ENCODE results near the gene ZAR1. TPM values are rescaled to one million over a fixed set of nuclear protein-coding genes. Genes with fewer than 3 reads are reported as not detected.

The ZAR1 gene
- total and polyA plus RNA-seq, 4 donors: 0.22 TPM; not detected in 3

- no peaks in the 10 kb centered on the region for H3K9me3 ChIP-seq (ENCODE audit: control insufficient read depth in 4 of 4, insufficient read depth in 3 of 4, low read length in 3 of 4)
- WGBS, 2 donors: 86 to 90% methylated on average over 3 of the region's 3 CpGs
- peaks cover 0 to 8% (median 2%) of the 10 kb centered on the region in 5 donors for H3K4me1 ChIP-seq (ENCODE audit: control insufficient read depth in 5 of 5, insufficient read depth in 5 of 5, low read length in 5 of 5)
- TF ChIP-seq CTCF (IDR thresholded peaks at IDR 0.05; ENCODE audit: control extremely low read depth, extremely low read depth): no peak
- no peaks in the 10 kb centered on the region for H3K27me3 ChIP-seq (ENCODE audit: control insufficient read depth in 3 of 3, insufficient read depth in 3 of 3, low read length in 2 of 3)
- H3K9ac ChIP-seq (ENCODE audit: insufficient read depth in 1 of 2, low read length in 2 of 2): peak overlapping the region in 1 of 2 donors; percentile 20
- no peak for DNase-seq
- peaks cover 9 to 42% (median 28%) of the 10 kb centered on the region in 4 donors for H3K36me3 ChIP-seq (ENCODE audit: control insufficient read depth in 4 of 4, insufficient read depth in 4 of 4, low read length in 4 of 4)
- no peak overlapping the region for H3K4me3 ChIP-seq
- ATAC-seq (ENCODE audit: insufficient read depth, low FRiP score): no peak
- H3K27ac ChIP-seq (ENCODE audit: low read depth in 1 of 2, low read length in 1 of 2): no peak overlapping the region
Observed at GRCh38 chr4:48539597-48539996, 49.5 kb downstream of the ZAR1 start.

- 98 to 99% methylated on average over 2 of the region's 2 CpGs for WGBS, 2 donors
- peaks cover 16 to 44% (median 28%) of the 10 kb centered on the region in 4 donors for H3K36me3 ChIP-seq (ENCODE audit: control insufficient read depth in 4 of 4, insufficient read depth in 4 of 4, low read length in 4 of 4)
Observed at GRCh38 chr4:48542888-48543287, 52.8 kb downstream of the ZAR1 start.

GRCh38 chr4:48543796-48544195, 53.7 kb downstream of the ZAR1 start:
- no peak overlapping the region for H3K27ac ChIP-seq (ENCODE audit: low read depth in 1 of 2, low read length in 1 of 2)
- no peaks in the 10 kb centered on the region for H3K9me3 ChIP-seq (ENCODE audit: control insufficient read depth in 4 of 4, insufficient read depth in 3 of 4, low read length in 3 of 4)
- DNase-seq (no peak), ATAC-seq (ENCODE audit: insufficient read depth, low FRiP score) (no peak)
- WGBS, 2 donors: 82 to 90% methylated on average over 3 of the region's 3 CpGs
- H3K27me3 ChIP-seq (ENCODE audit: control insufficient read depth in 3 of 3, insufficient read depth in 3 of 3, low read length in 2 of 3): no peaks in the 10 kb centered on the region
- no peak for TF ChIP-seq CTCF (IDR thresholded peaks at IDR 0.05; ENCODE audit: control extremely low read depth, extremely low read depth)
- peaks cover 0 to 5% (median 0%) of the 10 kb centered on the region in 5 donors for H3K4me1 ChIP-seq (ENCODE audit: control insufficient read depth in 5 of 5, insufficient read depth in 5 of 5, low read length in 5 of 5)
- H3K4me3 ChIP-seq: no peak overlapping the region
- H3K36me3 ChIP-seq (ENCODE audit: control insufficient read depth in 4 of 4, insufficient read depth in 4 of 4, low read length in 4 of 4): peaks cover 16 to 50% (median 31%) of the 10 kb centered on the region in 4 donors
- H3K9ac ChIP-seq (ENCODE audit: insufficient read depth in 1 of 2, low read length in 2 of 2): no peak overlapping the region

More at GRCh38 chr4:48542888-48543287, 52.8 kb downstream of the ZAR1 start:
- Histone ChIP-seq H3K9ac (ENCODE audit: insufficient read depth in 1 of 2, low read length in 2 of 2) (no peak overlapping the region), H3K9me3 (ENCODE audit: control insufficient read depth in 4 of 4, insufficient read depth in 3 of 4, low read length in 3 of 4) (no peaks in the 10 kb centered on the region), H3K27ac (ENCODE audit: low read depth in 1 of 2, low read length in 1 of 2) (no peak overlapping the region), H3K4me3 (no peak overlapping the region), H3K4me1 (ENCODE audit: control insufficient read depth in 5 of 5, insufficient read depth in 5 of 5, low read length in 5 of 5) (peaks cover 0 to 8% (median 0%) of the 10 kb centered on the region in 5 donors), H3K27me3 (ENCODE audit: control insufficient read depth in 3 of 3, insufficient read depth in 3 of 3, low read length in 2 of 3) (no peaks in the 10 kb centered on the region)
- no peak for TF ChIP-seq CTCF (IDR thresholded peaks at IDR 0.05; ENCODE audit: control extremely low read depth, extremely low read depth)
- DNase-seq (no peak), ATAC-seq (ENCODE audit: insufficient read depth, low FRiP score) (no peak)

Other genes with a start within 250 kb of the ZAR1 start
- 10 to 100 TPM in 1 of 2 donors, 1 to 10 TPM in 1; 4.1 to 19.8 TPM for gene TEC, start 220.4 kb upstream of the ZAR1 start, total RNA-seq
- 1 to 10 TPM; 2.0 TPM for gene TEC, start 220.4 kb upstream of the ZAR1 start, polyA plus RNA-seq
- gene SLAIN2, start 148.7 kb upstream of the ZAR1 start, total RNA-seq: 10 to 100 TPM; 50.9 to 62.8 TPM
- gene SLAIN2, start 148.7 kb upstream of the ZAR1 start, polyA plus RNA-seq: 10 to 100 TPM; 17.8 to 33.0 TPM
- gene SLC10A4, start 6.9 kb upstream of the ZAR1 start, total RNA-seq: under 1 TPM in 1 of 2 donors, not detected in 1; 0.21 TPM
- 1 to 10 TPM in 1 of 2 donors, under 1 TPM in 1; 0.16 to 1.9 TPM for gene SLC10A4, start 6.9 kb upstream of the ZAR1 start, polyA plus RNA-seq